Measurements from ENCODE around the gene PPP1R9B. TPM values are rescaled to one million over a fixed set of nuclear protein-coding genes. Genes with fewer than 3 reads are reported as not detected.

Gene PPP1R9B
- total RNA-seq, 1 experiment from 2014 or later: 61.3 TPM

GRCh38 chr17:50184064-50184463 is 33.6 kb upstream of the PPP1R9B start:
- no peak overlapping the region for H3K27ac ChIP-seq (ENCODE audit: low read depth, low read length, poor library complexity, severe bottlenecking)
- no peak for DNase-seq (ENCODE audit: low spot score)
- H3K9me3 ChIP-seq (ENCODE audit: low read depth, low read length, poor library complexity, severe bottlenecking): no peaks in the 10 kb centered on the region
- ChIA-PET CTCF (no interaction called here), POLR2A (ENCODE audit: low non-redundant PET) (no interaction called here)
- H3K4me1 ChIP-seq (ENCODE audit: insufficient read depth, low read length, poor library complexity, severe bottlenecking): no peaks in the 10 kb centered on the region
- TF ChIP-seq EZH2 (IDR thresholded peaks at IDR 0.05; ENCODE audit: borderline replicate concordance, low read depth, low read length, poor library complexity, severe bottlenecking) (no peak), CTCF (conservative IDR thresholded peaks at IDR 0.05; ENCODE audit: low read depth, low read length) (no peak)
- intact Hi-C loops (cut with micrococcal nuclease; ENCODE audit: unreplicated experiment): no loop called here
- no TSS peak for BruUV-seq (replicated peaks)
- H3K36me3 ChIP-seq (ENCODE audit: insufficient read depth, low read length, poor library complexity, severe bottlenecking): no peaks in the 10 kb centered on the region
- no peak overlapping the region for H3K4me3 ChIP-seq (ENCODE audit: low read depth, low read length, poor library complexity, severe bottlenecking)
- no peaks in the 10 kb centered on the region for H3K27me3 ChIP-seq (replicated peaks; ENCODE audit: insufficient read depth, low read depth, low read length, poor library complexity)

- H3K27ac ChIP-seq (ENCODE audit: low read depth, low read length, poor library complexity, severe bottlenecking): no peak overlapping the region
- no peaks in the 10 kb centered on the region for H3K36me3 ChIP-seq (ENCODE audit: insufficient read depth, low read length, poor library complexity, severe bottlenecking)
- no peaks in the 10 kb centered on the region for H3K4me1 ChIP-seq (ENCODE audit: insufficient read depth, low read length, poor library complexity, severe bottlenecking)
- H3K27me3 ChIP-seq (replicated peaks; ENCODE audit: insufficient read depth, low read depth, low read length, poor library complexity): no peaks in the 10 kb centered on the region
- DNase-seq (ENCODE audit: low spot score): no peak
- intact Hi-C loops (cut with micrococcal nuclease; ENCODE audit: unreplicated experiment): no loop called here
- no TSS peak for BruUV-seq (replicated peaks)
- no peaks in the 10 kb centered on the region for H3K9me3 ChIP-seq (ENCODE audit: low read depth, low read length, poor library complexity, severe bottlenecking)
- CTCF ChIA-PET: no interaction called here
- TF ChIP-seq CTCF (conservative IDR thresholded peaks at IDR 0.05; ENCODE audit: low read depth, low read length) (no peak), EZH2 (IDR thresholded peaks at IDR 0.05; ENCODE audit: borderline replicate concordance, low read depth, low read length, poor library complexity, severe bottlenecking) (no peak)
- H3K4me3 ChIP-seq (ENCODE audit: low read depth, low read length, poor library complexity, severe bottlenecking): no peak overlapping the region
- POLR2A ChIA-PET (ENCODE audit: low non-redundant PET): no interaction called here
Observed at GRCh38 chr17:50183421-50183994, 33.0 kb upstream of the PPP1R9B start.

GRCh38 chr17:50182783-50183420 is 32.4 kb upstream of the PPP1R9B start:
- H3K27me3 ChIP-seq (replicated peaks; ENCODE audit: insufficient read depth, low read depth, low read length, poor library complexity): no peaks in the 10 kb centered on the region
- H3K36me3 ChIP-seq (ENCODE audit: insufficient read depth, low read length, poor library complexity, severe bottlenecking): no peaks in the 10 kb centered on the region
- TF ChIP-seq EZH2 (IDR thresholded peaks at IDR 0.05; ENCODE audit: borderline replicate concordance, low read depth, low read length, poor library complexity, severe bottlenecking): no peak
- TF ChIP-seq CTCF (conservative IDR thresholded peaks at IDR 0.05; ENCODE audit: low read depth, low read length): no peak
- H3K9me3 ChIP-seq (ENCODE audit: low read depth, low read length, poor library complexity, severe bottlenecking): no peaks in the 10 kb centered on the region
- ChIA-PET CTCF (no interaction called here), POLR2A (ENCODE audit: low non-redundant PET) (no interaction called here)
- H3K4me1 ChIP-seq (ENCODE audit: insufficient read depth, low read length, poor library complexity, severe bottlenecking): peaks cover 3% of the 10 kb centered on the region
- H3K4me3 ChIP-seq (ENCODE audit: low read depth, low read length, poor library complexity, severe bottlenecking): no peak overlapping the region
- H3K27ac ChIP-seq (ENCODE audit: low read depth, low read length, poor library complexity, severe bottlenecking): no peak overlapping the region
- no TSS peak for BruUV-seq (replicated peaks)
- intact Hi-C loops (cut with micrococcal nuclease; ENCODE audit: unreplicated experiment): no loop called here
- no peak for DNase-seq (ENCODE audit: low spot score)
